Psoas muscle (tissue), 8 donors: ENCODE data around the gene NSMF. TPM values are rescaled to one million over a fixed set of nuclear protein-coding genes. Genes with fewer than 3 reads are reported as not detected.

ENCODE experiments used
- ATAC-seq, 4 donors: fragments of 200-7000 bp; cut with Tn5 transposase; one replicate each; pipeline ENCODE4 v1.9.1; 2020; ENCODE audit warnings: moderate library complexity in 3 of 4, mild to moderate bottlenecking in 2 of 4
- DNase-seq, 2 donors: peaks; one replicate each; pipeline ENCODE4 v3.0.0-alpha.2; 2020
- H3K27ac ChIP-seq: fragments of 200-600 bp; one replicate; pipeline ENCODE4 v1.8.0; 2022
- H3K27me3 ChIP-seq, 3 donors: fragments of 200-600 bp in 1 of 3; one replicate each; pipeline versions ENCODE4 v1.6.1 to v1.8.0; 2013 to 2022; ENCODE audit warnings: low read length in 2 of 3, mild to moderate bottlenecking in 2 of 3, moderate library complexity in 1 of 3; ENCODE audit not compliant: insufficient read depth in 3 of 3
- H3K36me3 ChIP-seq, 2 donors: fragments of 200-600 bp in 1 of 2; one replicate each; pipeline versions ENCODE4 v1.6.1 to v1.8.0; 2013 to 2022; ENCODE audit warnings: low read depth in 1 of 2, mild to moderate bottlenecking in 1 of 2, moderate library complexity in 1 of 2; ENCODE audit not compliant: insufficient read depth in 1 of 2
- H3K4me1 ChIP-seq: fragments of 200-600 bp; one replicate; pipeline ENCODE4 v1.8.0; 2022
- H3K4me3 ChIP-seq: fragments of 200-600 bp; one replicate; pipeline ENCODE4 v1.8.0; 2022; ENCODE audit warnings: mild to moderate bottlenecking
- H3K9me3 ChIP-seq: fragments of 200-600 bp; one replicate; pipeline ENCODE4 v1.8.0; 2022
- CTCF ChIP-seq: fragments of 200-600 bp; IDR thresholded peaks from one replicate; pipeline ENCODE4 v1.8.0; 2022; ENCODE audit warnings: antibody characterized with exemption
- WGBS, 3 donors: extraction: QIAGEN DNeasy Blood & Tissue Kit; methylation state at CpG; one replicate each; pipeline versions ENCODE4 v1.1.6 to v1.1.7; 2013; 5-methylcytosine and 5-hydroxymethylcytosine counted together
- intact Hi-C, 2 donors: fragments of 100-400 bp; cut with DNase I; formaldehyde crosslinking; loops; one replicate each; pipeline versions ENCODE4 v1.11.0 to v1.14.2; 2022
- polyA plus RNA-seq, 3 donors: library from polyadenylated mRNA; stranded (reverse); fragments of 200-250 nt; gene quantifications; one replicate each; pipeline ENCODE4 v1.2.3, GENCODE V29; 2013
- total RNA-seq, 4 donors: library from RNA; stranded (reverse); fragmentation: NEBNext Ultra II Directional in 2 of 4; extraction: Animal tissue kit (Norgen Biotek cat#: 25700) in 2 of 4; gene quantifications; one replicate each; pipeline versions ENCODE4 v1.2.1 to v1.2.4, GENCODE V29; 2021 to 2023
- donor health status: healthy with polysubstance abuse.
- donor health status: DM: no; HTN: no; CAD: no; lungs with moderate emphysema.
- donor health status: Bipolar disorder and iron deficiency.
- donor health status: healthy.
- donor health status: DM: yes; HTN: yes; CAD: no.
- donor health status: DM: no; HTN: no; CAD: no.
- donor health status: DM: no; HTN: no; CAD: no.
- donor health status: DM: yes; HTN: yes; CAD: no.

The NSMF gene
- total and polyA plus RNA-seq, 7 donors = 4.8 to 11.2 (median 6.4) TPM

- Histone ChIP-seq H3K4me3 (no peak overlapping the region), H3K27ac (no peak overlapping the region), H3K9me3 (no peaks in the 10 kb centered on the region), H3K4me1 (no peaks in the 10 kb centered on the region), H3K27me3 (no peaks in the 10 kb centered on the region), H3K36me3 (peaks cover 0 to 59% of the 10 kb centered on the region in 2 donors)
- DNase-seq = no peak
- intact Hi-C loops = no loop called here
- WGBS, 3 donors = 87 to 92% (median 91%) methylated on average over 35 to 36 of the region's 36 CpGs
- ATAC-seq = no peak
- no peak for TF ChIP-seq CTCF
Observed at GRCh38 chr9:137499858-137500661, 40.9 kb upstream of the NSMF start.

GRCh38 chr9:137499416-137499815 is 40.3 kb upstream of the NSMF start:
- Histone ChIP-seq H3K27ac (no peak overlapping the region), H3K4me3 (no peak overlapping the region), H3K9me3 (no peaks in the 10 kb centered on the region), H3K27me3 (no peaks in the 10 kb centered on the region), H3K36me3 (peaks cover 0 to 63% of the 10 kb centered on the region in 2 donors), H3K4me1 (no peaks in the 10 kb centered on the region)
- TF ChIP-seq CTCF = no peak
- DNase-seq (no peak), ATAC-seq (no peak)
- 86 to 89% (median 88%) methylated on average over 16 of the region's 16 CpGs for WGBS, 3 donors
- intact Hi-C loops = no loop called here

GRCh38 chr9:137498720-137499150 is 39.6 kb upstream of the NSMF start:
- intact Hi-C loops = no loop called here
- DNase-seq = no peak
- H3K4me1 ChIP-seq = no peaks in the 10 kb centered on the region
- no peak for TF ChIP-seq CTCF
- WGBS, 3 donors = 85 to 91% (median 88%) methylated on average over 14 to 16 of the region's 16 CpGs
- peaks cover 0 to 63% of the 10 kb centered on the region in 2 donors for H3K36me3 ChIP-seq
- ATAC-seq = no peak
- H3K27me3 ChIP-seq = no peaks in the 10 kb centered on the region
- no peak overlapping the region for H3K4me3 ChIP-seq
- H3K9me3 ChIP-seq = no peaks in the 10 kb centered on the region
- H3K27ac ChIP-seq = no peak overlapping the region

GRCh38 chr9:137497921-137498719 is 39.0 kb upstream of the NSMF start:
- Histone ChIP-seq H3K4me1 (no peaks in the 10 kb centered on the region), H3K27me3 (no peaks in the 10 kb centered on the region), H3K4me3 (no peak overlapping the region), H3K36me3 (peaks cover 0 to 63% of the 10 kb centered on the region in 2 donors), H3K9me3 (no peaks in the 10 kb centered on the region), H3K27ac (no peak overlapping the region)
- WGBS, 3 donors = 72 to 84% (median 79%) methylated on average over 33 to 36 of the region's 36 CpGs
- DNase-seq = no peak
- peak in 1 of 4 donors; percentile 39 for ATAC-seq
- TF ChIP-seq CTCF = no peak
- intact Hi-C loops = no loop called here
